Thyroid gland (tissue), 4 donors: Measurements from ENCODE around the gene SLC16A2. TPM values are rescaled to one million over a fixed set of nuclear protein-coding genes. Genes with fewer than 3 reads are reported as not detected.

Experiments
- DNase-seq, 2 donors: peaks; one replicate each; pipeline ENCODE4 v3.0.0-alpha.2; 2019
- H3K27ac ChIP-seq, 3 donors: fragments of 200-600 bp; sonication (generic); 1 replicate in 2 of 3; 2 replicates in 1 of 3; pipeline ENCODE4 v1.5.1; 2016 to 2019; ENCODE audit warnings: mild to moderate bottlenecking in 1 of 3, moderate library complexity in 1 of 3
- H3K27me3 ChIP-seq: fragments of 200-600 bp; sonication (generic); one replicate; pipeline ENCODE4 v1.5.1; 2019
- H3K36me3 ChIP-seq, 2 donors: fragments of 200-600 bp; sonication (generic); one replicate each; pipeline ENCODE4 v1.5.1; 2016 to 2019
- H3K4me1 ChIP-seq, 2 donors: fragments of 200-600 bp; sonication (generic); one replicate each; pipeline ENCODE4 v1.5.1; 2017 to 2019
- H3K4me3 ChIP-seq, 3 donors: fragments of 200-600 bp; sonication (generic); replicated peaks in 1 of 3; 1 replicate in 2 of 3; 2 replicates in 1 of 3; pipeline ENCODE4 v1.5.1; 2016; ENCODE audit warnings: mild to moderate bottlenecking in 1 of 3
- H3K9me3 ChIP-seq: fragments of 200-600 bp; sonication (generic); one replicate; pipeline ENCODE4 v1.5.1; 2017
- CTCF ChIP-seq, 6 experiments: fragments of 200-600 bp in 3 of 6; fragments of 450-650 bp in 3 of 6; sonication (generic) in 3 of 6; IDR thresholded peaks; one replicate each; pipeline ENCODE4 v1.5.1; 2016 to 2019; ENCODE audit warnings: antibody characterized with exemption in 6 of 6, mild to moderate bottlenecking in 2 of 6, inconsistent platforms in 1 of 6, moderate library complexity in 1 of 6
- POLR2A ChIP-seq, 2 donors: fragments of 450-650 bp; IDR thresholded peaks; one replicate each; pipeline ENCODE4 v1.6.1; 2017; ENCODE audit warnings: antibody characterized with exemption in 2 of 2, mild to moderate bottlenecking in 2 of 2, moderate library complexity in 1 of 2
- WGBS, 2 donors: methylation state at CpG; one replicate each; pipeline ENCODE4 v1.1.5; 2017; 5-methylcytosine and 5-hydroxymethylcytosine counted together
- intact Hi-C: fragments of 100-400 bp; cut with DNase I; formaldehyde crosslinking; loops from one replicate; pipeline ENCODE4 v1.15.1; 2023
- total RNA-seq, 4 donors: library from RNA; depleted of rRNA; stranded (reverse); fragments of >200 nt; gene quantifications; one replicate each; pipeline ENCODE4 v1.2.3, GENCODE V29; 2016

The SLC16A2 gene
- total RNA-seq, 4 donors from 2014 or later, result 10.1 to 24.0 (median 20.1) TPM

GRCh38 chrX:74520291-74520690, 99.0 kb downstream of the SLC16A2 start:
- Histone ChIP-seq H3K9me3 (no peaks in the 10 kb centered on the region), H3K4me3 (no peak overlapping the region), H3K27me3 (no peaks in the 10 kb centered on the region), H3K27ac (no peak overlapping the region), H3K4me1 (no peaks in the 10 kb centered on the region), H3K36me3 (no peaks in the 10 kb centered on the region)
- 64 to 67% methylated on average over 3 of the region's 3 CpGs for WGBS, 2 donors
- intact Hi-C loops, result no loop called here
- DNase-seq, result no peak
- TF ChIP-seq POLR2A (IDR thresholded peaks at IDR 0.05), result no peak
- no peak for TF ChIP-seq CTCF (IDR thresholded peaks at IDR 0.05)

GRCh38 chrX:74520896-74521295, 99.6 kb downstream of the SLC16A2 start:
- intact Hi-C loops, result no loop called here
- WGBS, 2 donors, result 91 to 96% methylated on average over 7 to 8 of the region's 8 CpGs

GRCh38 chrX:74521961-74522751, 100.9 kb downstream of the SLC16A2 start:
- TF ChIP-seq POLR2A (IDR thresholded peaks at IDR 0.05) (no peak), CTCF (IDR thresholded peaks at IDR 0.05) (no peak)
- peaks cover 0 to 5% of the 10 kb centered on the region in 2 donors for H3K4me1 ChIP-seq
- intact Hi-C loops, result no loop called here
- H3K27ac ChIP-seq, result no peak overlapping the region
- WGBS, 2 donors, result 85 to 89% methylated on average over 6 to 9 of the region's 9 CpGs
- no peak for DNase-seq
- H3K9me3 ChIP-seq, result no peaks in the 10 kb centered on the region
- no peaks in the 10 kb centered on the region for H3K27me3 ChIP-seq
- H3K4me3 ChIP-seq, result no peak overlapping the region
- H3K36me3 ChIP-seq, result no peaks in the 10 kb centered on the region

More at GRCh38 chrX:74520896-74521295, 99.6 kb downstream of the SLC16A2 start:
- Histone ChIP-seq H3K36me3 (no peaks in the 10 kb centered on the region), H3K4me1 (no peaks in the 10 kb centered on the region), H3K27me3 (no peaks in the 10 kb centered on the region), H3K4me3 (no peak overlapping the region), H3K9me3 (no peaks in the 10 kb centered on the region), H3K27ac (no peak overlapping the region)
- no peak for DNase-seq
- no peak for TF ChIP-seq CTCF (IDR thresholded peaks at IDR 0.05)
- no peak for TF ChIP-seq POLR2A (IDR thresholded peaks at IDR 0.05)

- no peak overlapping the region for H3K4me3 ChIP-seq
- intact Hi-C loops, result no loop called here
- 83 to 92% methylated on average over 1 of the region's 1 CpG for WGBS, 2 donors
Measured at GRCh38 chrX:74523224-74523623, 101.9 kb downstream of the SLC16A2 start.

More at GRCh38 chrX:74523224-74523623, 101.9 kb downstream of the SLC16A2 start:
- Histone ChIP-seq H3K27me3 (no peaks in the 10 kb centered on the region), H3K9me3 (no peaks in the 10 kb centered on the region), H3K27ac (no peak overlapping the region), H3K4me1 (peaks cover 7 to 11% of the 10 kb centered on the region in 2 donors), H3K36me3 (no peaks in the 10 kb centered on the region)
- DNase-seq, result no peak
- TF ChIP-seq CTCF (IDR thresholded peaks at IDR 0.05) (no peak), POLR2A (IDR thresholded peaks at IDR 0.05) (no peak)
